BLaER1 (cell line): ENCODE results near the gene DNAH11.
"Not testable (repeated sequence)": the region's sequence is repeated elsewhere in the genome, so short reads cannot be mapped to it uniquely, and the experiment has no call there.

Experiments
- H3K27ac ChIP-seq: shearing (Covaris generic); formaldehyde crosslinking; 2 replicates; pipeline ENCODE4 v1.8.1; 2022
- H3K27me3 ChIP-seq: shearing (Covaris generic); formaldehyde crosslinking; 2 replicates; pipeline ENCODE4 v1.8.1; 2022
- H3K36me3 ChIP-seq: shearing (Covaris generic); formaldehyde crosslinking; 2 replicates; pipeline ENCODE4 v1.8.1; 2022
- H3K4me1 ChIP-seq: shearing (Covaris generic); formaldehyde crosslinking; 2 replicates; pipeline ENCODE4 v1.8.1; 2022
- H3K4me2 ChIP-seq: shearing (Covaris generic); formaldehyde crosslinking; 2 replicates; pipeline ENCODE4 v1.8.1; 2022
- H3K4me3 ChIP-seq: shearing (Covaris generic); formaldehyde crosslinking; 2 replicates; pipeline ENCODE4 v1.8.1; 2022
- H3K9ac ChIP-seq: shearing (Covaris generic); formaldehyde crosslinking; 2 replicates; pipeline ENCODE4 v1.8.1; 2022
- H3K9me3 ChIP-seq: shearing (Covaris generic); formaldehyde crosslinking; 2 replicates; pipeline ENCODE4 v1.8.1; 2022
- H4K20me1 ChIP-seq: shearing (Covaris generic); formaldehyde crosslinking; 2 replicates; pipeline ENCODE4 v1.8.1; 2022
- Cebpa-rat ChIP-seq: shearing (Covaris generic); IDR thresholded peaks from 2 replicates; pipeline ENCODE4 v1.8.1; 2022

The DNAH11 gene

GRCh38 chr7:21704359-21704758 is 161.5 kb downstream of the DNAH11 start:
- Histone ChIP-seq H3K4me1 (no peaks in the 10 kb centered on the region), H3K9me3 (no peaks in the 10 kb centered on the region), H3K4me2 (no peak overlapping the region), H3K9ac (no peak overlapping the region), H3K4me3 (no peak overlapping the region), H4K20me1 (no peaks in the 10 kb centered on the region), H3K36me3 (no peaks in the 10 kb centered on the region), H3K27me3 (no peaks in the 10 kb centered on the region), H3K27ac (no peak overlapping the region)
- TF ChIP-seq Cebpa-rat: no peak

GRCh38 chr7:21706131-21706530 is 163.3 kb downstream of the DNAH11 start:
- no peak overlapping the region for H3K4me2 ChIP-seq
- no peak overlapping the region for H3K4me3 ChIP-seq
- TF ChIP-seq Cebpa-rat: no peak
- no peaks in the 10 kb centered on the region for H4K20me1 ChIP-seq
- no peaks in the 10 kb centered on the region for H3K36me3 ChIP-seq
- H3K4me1 ChIP-seq: no peaks in the 10 kb centered on the region
- H3K9me3 ChIP-seq: no peaks in the 10 kb centered on the region
- no peak overlapping the region for H3K9ac ChIP-seq
- H3K27me3 ChIP-seq: no peaks in the 10 kb centered on the region
- no peak overlapping the region for H3K27ac ChIP-seq

DNA sequence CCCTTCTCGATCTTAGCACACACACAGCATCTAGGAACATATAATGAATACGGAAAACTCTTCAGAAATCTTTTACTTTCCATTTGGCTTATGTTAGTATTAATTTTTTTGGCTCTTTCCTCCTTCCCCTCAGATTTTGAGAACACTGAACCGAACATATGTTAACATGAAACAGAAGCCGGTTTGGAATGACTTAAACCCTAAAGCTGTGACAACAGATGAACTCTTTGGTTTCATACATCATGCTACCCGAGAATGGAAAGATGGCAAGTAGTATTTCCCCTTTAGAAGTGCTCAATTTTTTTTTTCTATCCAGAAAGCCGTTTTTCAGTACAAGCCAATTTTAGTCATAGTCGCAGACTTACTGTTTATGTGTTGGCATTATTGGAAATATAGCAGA is 164.7 kb downstream of the DNAH11 start:
- H3K36me3 ChIP-seq: no peaks in the 10 kb centered on the region
- H3K27me3 ChIP-seq: no peaks in the 10 kb centered on the region
- H3K4me2 ChIP-seq: no peak overlapping the region
- H3K27ac ChIP-seq: no peak overlapping the region
- TF ChIP-seq Cebpa-rat: no peak
- no peak overlapping the region for H3K4me3 ChIP-seq
- H3K9me3 ChIP-seq: no peaks in the 10 kb centered on the region
- H3K9ac ChIP-seq: no peak overlapping the region
- H4K20me1 ChIP-seq: no peaks in the 10 kb centered on the region
- no peaks in the 10 kb centered on the region for H3K4me1 ChIP-seq

- Histone ChIP-seq H3K9ac (no peak overlapping the region), H4K20me1 (no peaks in the 10 kb centered on the region), H3K27me3 (no peaks in the 10 kb centered on the region), H3K36me3 (no peaks in the 10 kb centered on the region), H3K27ac (no peak overlapping the region), H3K4me2 (no peak overlapping the region), H3K4me3 (no peak overlapping the region), H3K9me3 (no peaks in the 10 kb centered on the region), H3K4me1 (no peaks in the 10 kb centered on the region)
- TF ChIP-seq Cebpa-rat: no peak
These were observed 165.3 kb downstream of the DNAH11 start for GRCh38 chr7:21708096-21708495.

DNA sequence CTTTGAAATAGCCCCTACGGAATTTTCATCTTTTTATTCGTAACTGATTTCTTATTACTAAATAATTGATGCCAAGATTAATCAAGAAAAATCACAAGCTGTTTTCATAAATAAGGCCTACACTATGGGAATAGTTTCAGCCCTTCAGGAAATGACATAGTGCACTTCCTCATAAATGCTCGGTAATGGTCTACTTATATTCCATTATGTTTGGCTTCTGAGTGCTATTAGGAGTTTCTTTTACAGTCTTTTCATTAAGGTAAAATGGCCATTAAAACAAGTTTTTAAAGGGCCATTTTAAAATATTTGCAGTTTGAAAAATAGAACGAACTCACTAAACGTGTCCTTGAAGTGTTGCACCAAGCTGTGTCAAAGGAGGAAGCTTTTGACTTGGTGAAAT is 174.5 kb downstream of the DNAH11 start:
- H3K9ac ChIP-seq: no peak overlapping the region
- H3K36me3 ChIP-seq: no peaks in the 10 kb centered on the region
- no peaks in the 10 kb centered on the region for H3K27me3 ChIP-seq
- H4K20me1 ChIP-seq: no peaks in the 10 kb centered on the region
- H3K4me1 ChIP-seq: no peaks in the 10 kb centered on the region
- H3K4me2 ChIP-seq: no peak overlapping the region
- no peaks in the 10 kb centered on the region for H3K9me3 ChIP-seq
- no peak for TF ChIP-seq Cebpa-rat
- no peak overlapping the region for H3K4me3 ChIP-seq
- no peak overlapping the region for H3K27ac ChIP-seq

- no peak overlapping the region for H3K9ac ChIP-seq
- H3K36me3 ChIP-seq: no peaks in the 10 kb centered on the region
- H3K27ac ChIP-seq: no peak overlapping the region
- no peaks in the 10 kb centered on the region for H3K4me1 ChIP-seq
- no peak overlapping the region for H3K4me3 ChIP-seq
- H3K27me3 ChIP-seq: no peaks in the 10 kb centered on the region
- no peak overlapping the region for H3K4me2 ChIP-seq
- no peak for TF ChIP-seq Cebpa-rat
- H3K9me3 ChIP-seq: no peaks in the 10 kb centered on the region
- H4K20me1 ChIP-seq: no peaks in the 10 kb centered on the region
These were observed 175.6 kb downstream of the DNAH11 start for GRCh38 chr7:21718391-21718790.

GRCh38 chr7:21719846-21720245 is 177.0 kb downstream of the DNAH11 start:
- no peak for TF ChIP-seq Cebpa-rat
- no peaks in the 10 kb centered on the region for H3K9me3 ChIP-seq
- H3K4me3 ChIP-seq: no peak overlapping the region
- H3K4me1 ChIP-seq: no peaks in the 10 kb centered on the region
- H3K27ac ChIP-seq: no peak overlapping the region
- no peaks in the 10 kb centered on the region for H3K27me3 ChIP-seq
- H4K20me1 ChIP-seq: no peaks in the 10 kb centered on the region
- H3K36me3 ChIP-seq: no peaks in the 10 kb centered on the region
- no peak overlapping the region for H3K4me2 ChIP-seq
- no peak overlapping the region for H3K9ac ChIP-seq

DNA sequence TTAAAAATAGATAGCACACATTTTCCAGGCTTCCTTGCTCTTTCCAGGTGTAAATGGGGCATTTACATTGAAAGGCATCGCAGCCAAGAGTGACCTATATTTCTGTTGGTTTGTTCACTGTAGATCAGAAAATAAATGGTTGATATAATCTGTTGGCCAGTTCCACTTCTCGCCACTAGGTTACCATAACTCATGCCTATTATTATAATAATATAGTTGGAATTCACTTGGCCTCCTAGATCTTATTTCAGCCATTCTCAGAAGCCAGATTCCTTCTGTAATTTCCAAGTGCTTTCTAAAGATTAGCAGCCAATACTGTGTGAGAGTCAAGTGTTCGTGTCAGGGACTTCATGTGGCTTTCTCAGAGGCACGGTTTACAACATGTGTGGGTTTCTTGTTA is 179.5 kb downstream of the DNAH11 start:
- H3K4me2 ChIP-seq: no peak overlapping the region
- H3K36me3 ChIP-seq: no peaks in the 10 kb centered on the region

GRCh38 chr7:21724562-21724961 is 181.7 kb downstream of the DNAH11 start:
- TF ChIP-seq Cebpa-rat: no peak
- Histone ChIP-seq H3K36me3 (no peaks in the 10 kb centered on the region), H3K27ac (no peak overlapping the region), H3K9me3 (no peaks in the 10 kb centered on the region), H4K20me1 (no peaks in the 10 kb centered on the region), H3K27me3 (no peaks in the 10 kb centered on the region), H3K9ac (no peak overlapping the region), H3K4me2 (no peak overlapping the region), H3K4me1 (no peaks in the 10 kb centered on the region), H3K4me3 (no peak overlapping the region)

More for the DNA sequence above, 179.5 kb downstream of the DNAH11 start:
- TF ChIP-seq Cebpa-rat: no peak
- Histone ChIP-seq H3K9ac (no peak overlapping the region), H3K27me3 (no peaks in the 10 kb centered on the region), H4K20me1 (no peaks in the 10 kb centered on the region), H3K4me1 (no peaks in the 10 kb centered on the region), H3K4me3 (no peak overlapping the region), H3K9me3 (no peaks in the 10 kb centered on the region), H3K27ac (no peak overlapping the region)

DNA sequence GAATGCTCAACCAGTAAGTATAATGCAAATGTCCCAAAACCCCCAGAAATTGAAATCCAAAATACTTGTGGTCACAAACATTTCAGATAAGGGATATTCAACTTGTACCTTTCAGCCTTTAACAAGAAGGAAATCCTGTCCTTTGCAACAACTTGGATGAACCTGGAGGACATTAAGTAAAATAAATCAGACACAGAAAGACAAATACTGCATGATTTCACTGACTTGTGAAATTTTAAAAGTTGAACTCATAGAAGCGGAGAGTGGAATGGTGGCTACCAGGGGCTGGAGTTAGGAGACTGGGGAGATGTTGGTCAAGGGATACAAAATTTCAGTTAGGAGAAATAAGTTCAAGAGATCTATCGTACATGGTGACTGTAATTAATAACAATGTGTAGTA is 187.6 kb downstream of the DNAH11 start:
- H3K4me2 ChIP-seq: no peak overlapping the region
- H3K27me3 ChIP-seq: no peaks in the 10 kb centered on the region

GRCh38 chr7:21731977-21732376 is 189.1 kb downstream of the DNAH11 start:
- Histone ChIP-seq H3K27me3 (no peaks in the 10 kb centered on the region), H3K9me3 (no peaks in the 10 kb centered on the region), H3K4me2 (no peak overlapping the region), H3K9ac (no peak overlapping the region), H3K27ac (no peak overlapping the region), H3K4me1 (no peaks in the 10 kb centered on the region), H3K36me3 (no peaks in the 10 kb centered on the region), H4K20me1 (no peaks in the 10 kb centered on the region), H3K4me3 (no peak overlapping the region)
- no peak for TF ChIP-seq Cebpa-rat

More for the DNA sequence above, 187.6 kb downstream of the DNAH11 start:
- H3K4me1 ChIP-seq: no peaks in the 10 kb centered on the region
- no peak overlapping the region for H3K27ac ChIP-seq
- no peak for TF ChIP-seq Cebpa-rat
- H4K20me1 ChIP-seq: no peaks in the 10 kb centered on the region
- H3K9me3 ChIP-seq: no peaks in the 10 kb centered on the region
- no peak overlapping the region for H3K9ac ChIP-seq
- H3K4me3 ChIP-seq: no peak overlapping the region
- no peaks in the 10 kb centered on the region for H3K36me3 ChIP-seq

- H3K4me1 ChIP-seq, H3K9ac ChIP-seq, H3K27ac ChIP-seq, H3K4me2 ChIP-seq, H3K36me3 ChIP-seq, H3K9me3 ChIP-seq, H3K27me3 ChIP-seq, H4K20me1 ChIP-seq, H3K4me3 ChIP-seq: not testable (repeated sequence)
These were observed 190.1 kb downstream of the DNAH11 start for GRCh38 chr7:21732956-21733355.
